Hepatocyte (in vitro differentiated cells): Measurements from ENCODE around the gene HERC5. TPM values are rescaled to one million over a fixed set of nuclear protein-coding genes. Genes with fewer than 3 reads are reported as not detected.

Experiments
- DNase-seq: peaks from one replicate; pipeline ENCODE4 v3.0.0-alpha.2; 2016; ENCODE audit warnings: low spot score
- H2AFZ ChIP-seq: fragments of 200-600 bp; sonication (generic); 2 replicates; pipeline ENCODE4 v1.6.0; 2016; ENCODE audit warnings: antibody characterized with exemption, mild to moderate bottlenecking
- H3K27ac ChIP-seq: fragments of 200-600 bp; sonication (generic); 2 replicates; pipeline ENCODE4 v1.5.1; 2016; ENCODE audit warnings: mild to moderate bottlenecking
- H3K27me3 ChIP-seq: fragments of 200-600 bp; sonication (generic); 2 replicates; pipeline ENCODE4 v1.6.1; 2016
- H3K36me3 ChIP-seq: fragments of 200-600 bp; sonication (generic); replicated peaks from 2 replicates; pipeline ENCODE4 v1.5.1; 2016; ENCODE audit warnings: low read depth; ENCODE audit not compliant: insufficient read depth
- H3K4me1 ChIP-seq: fragments of 200-600 bp; sonication (generic); 2 replicates; pipeline ENCODE4 v1.5.1; 2016; ENCODE audit warnings: mild to moderate bottlenecking, moderate library complexity; ENCODE audit not compliant: insufficient read depth
- H3K4me2 ChIP-seq: fragments of 200-600 bp; sonication (generic); 2 replicates; pipeline ENCODE4 v1.6.0; 2016
- H3K4me3 ChIP-seq: fragments of 200-600 bp; sonication (generic); 2 replicates; pipeline ENCODE4 v1.5.1; 2016; ENCODE audit warnings: mild to moderate bottlenecking
- H3K79me2 ChIP-seq: fragments of 200-600 bp; sonication (generic); 2 replicates; pipeline ENCODE4 v1.6.0; 2017; ENCODE audit warnings: mild to moderate bottlenecking
- H3K9me2 ChIP-seq: fragments of 200-600 bp; sonication (generic); replicated peaks from 2 replicates; pipeline ENCODE4 v1.6.0; 2017; ENCODE audit warnings: mild to moderate bottlenecking; ENCODE audit not compliant: insufficient read depth
- H3K9me3 ChIP-seq: fragments of 200-600 bp; sonication (generic); 2 replicates; pipeline ENCODE4 v1.5.1; 2016; ENCODE audit warnings: low read depth, mild to moderate bottlenecking
- H4K20me1 ChIP-seq: fragments of 200-600 bp; sonication (generic); 2 replicates; pipeline ENCODE4 v1.6.0; 2016; ENCODE audit warnings: mild to moderate bottlenecking; ENCODE audit not compliant: insufficient read depth, poor library complexity, severe bottlenecking
- CTCF ChIP-seq: fragments of 200-600 bp; sonication (generic); IDR thresholded peaks from 2 replicates; pipeline ENCODE4 v1.5.1; 2016; ENCODE audit warnings: antibody characterized with exemption, mild to moderate bottlenecking; ENCODE audit not compliant: poor library complexity
- EZH2 ChIP-seq: fragments of 200-600 bp; sonication (generic); IDR thresholded peaks from 2 replicates; pipeline ENCODE4 v1.6.1; 2016; ENCODE audit warnings: antibody characterized with exemption, mild to moderate bottlenecking, borderline replicate concordance
- EZH2phosphoT487 ChIP-seq: fragments of 200-600 bp; sonication (generic); IDR thresholded peaks from one replicate; pipeline ENCODE4 v1.6.1; 2018; ENCODE audit warnings: antibody characterized with exemption, mild to moderate bottlenecking, low read depth, moderate library complexity; ENCODE audit not compliant: unreplicated experiment, severe bottlenecking
- WGBS: methylation state at CpG from one replicate; pipeline ENCODE4 v1.1.6; 2016; ENCODE audit warnings: low lambda C conversion rate; ENCODE audit errors: missing lambda C conversion rate; 5-methylcytosine and 5-hydroxymethylcytosine counted together
- polyA plus RNA-seq: library from polyadenylated mRNA; unstranded; fragments of >200 nt; fragmentation: Nextera tagmentation; extraction: Ambion mirVana; gene quantifications from 2 replicates; pipeline ENCODE4 v1.2.1, GENCODE V29; 2016
- total RNA-seq: library from RNA; depleted of rRNA; stranded (reverse); fragments of >200 nt; gene quantifications from 2 replicates; pipeline ENCODE4 v1.2.3, GENCODE V29; 2014

Gene HERC5
- total and polyA plus RNA-seq, 2 experiments from 2014 or later: 1.7 to 2.8 TPM

- no peaks in the 10 kb centered on the region for H3K4me1 ChIP-seq
- H2AFZ ChIP-seq: no peak overlapping the region
- no peak overlapping the region for H3K4me2 ChIP-seq
- H3K36me3 ChIP-seq: no peaks in the 10 kb centered on the region
- H3K9me3 ChIP-seq: no peaks in the 10 kb centered on the region
- WGBS: 83% methylated on average over 4 of the region's 4 CpGs
- H3K27ac ChIP-seq: no peak overlapping the region
- no peak for DNase-seq
- H3K9me2 ChIP-seq: no peaks in the 10 kb centered on the region
- H3K27me3 ChIP-seq: no peaks in the 10 kb centered on the region
- H3K79me2 ChIP-seq: no peaks in the 10 kb centered on the region
- no peaks in the 10 kb centered on the region for H4K20me1 ChIP-seq
- H3K4me3 ChIP-seq: no peak overlapping the region
- TF ChIP-seq EZH2phosphoT487: no peak
Measured at GRCh38 chr4:88489100-88489761, 32.3 kb downstream of the HERC5 start.

GRCh38 chr4:88497859-88498409, 41.0 kb downstream of the HERC5 start:
- H3K4me3 ChIP-seq: no peak overlapping the region
- no peaks in the 10 kb centered on the region for H3K9me3 ChIP-seq
- 93% methylated on average over 2 of the region's 2 CpGs for WGBS
- no peak overlapping the region for H2AFZ ChIP-seq
- no peak for DNase-seq
- H3K27ac ChIP-seq: no peak overlapping the region
- H3K36me3 ChIP-seq: no peaks in the 10 kb centered on the region
- H3K4me2 ChIP-seq: no peak overlapping the region
- no peaks in the 10 kb centered on the region for H3K27me3 ChIP-seq
- no peaks in the 10 kb centered on the region for H4K20me1 ChIP-seq
- H3K9me2 ChIP-seq: no peaks in the 10 kb centered on the region
- H3K4me1 ChIP-seq: no peaks in the 10 kb centered on the region
- TF ChIP-seq EZH2: no peak
- no peak for TF ChIP-seq CTCF
- no peak for TF ChIP-seq EZH2phosphoT487
- H3K79me2 ChIP-seq: no peaks in the 10 kb centered on the region

- no peaks in the 10 kb centered on the region for H3K4me1 ChIP-seq
- WGBS: 94% methylated on average over 2 of the region's 2 CpGs
- no peak overlapping the region for H3K4me3 ChIP-seq
- no peaks in the 10 kb centered on the region for H4K20me1 ChIP-seq
- no peak overlapping the region for H3K4me2 ChIP-seq
- H2AFZ ChIP-seq: no peak overlapping the region
- H3K27me3 ChIP-seq: no peaks in the 10 kb centered on the region
- DNase-seq: no peak
- H3K9me2 ChIP-seq: no peaks in the 10 kb centered on the region
- H3K27ac ChIP-seq: no peak overlapping the region
- no peaks in the 10 kb centered on the region for H3K79me2 ChIP-seq
- H3K9me3 ChIP-seq: no peaks in the 10 kb centered on the region
- TF ChIP-seq CTCF (no peak), EZH2phosphoT487 (no peak), EZH2 (no peak)
- H3K36me3 ChIP-seq: no peaks in the 10 kb centered on the region
Measured at GRCh38 chr4:88503344-88503743, 46.4 kb downstream of the HERC5 start.

GRCh38 chr4:88511236-88511635, 54.3 kb downstream of the HERC5 start:
- H4K20me1 ChIP-seq: no peaks in the 10 kb centered on the region
- H3K36me3 ChIP-seq: no peaks in the 10 kb centered on the region
- no peak overlapping the region for H2AFZ ChIP-seq
- H3K4me1 ChIP-seq: no peaks in the 10 kb centered on the region
- no peak for DNase-seq
- H3K4me3 ChIP-seq: no peak overlapping the region
- H3K9me3 ChIP-seq: no peaks in the 10 kb centered on the region
- no peaks in the 10 kb centered on the region for H3K27me3 ChIP-seq
- TF ChIP-seq EZH2 (no peak), EZH2phosphoT487 (no peak), CTCF (no peak)
- no peaks in the 10 kb centered on the region for H3K9me2 ChIP-seq
- no peak overlapping the region for H3K27ac ChIP-seq
- whole genome bisulfite sequencing: 93% methylated on average over 3 of the region's 3 CpGs
- no peak overlapping the region for H3K4me2 ChIP-seq
- no peaks in the 10 kb centered on the region for H3K79me2 ChIP-seq
